SH-SY5Y (cell line): ENCODE data around the gene ABTB2.

Source experiments
- GATA2 ChIP-seq: IDR thresholded peaks from 2 replicates; pipeline ENCODE4 v1.6.1; 2011; ENCODE audit warnings: mild to moderate bottlenecking, low read depth, low read length
- GATA3 ChIP-seq: IDR thresholded peaks from 2 replicates; pipeline ENCODE4 v1.6.1; 2011; ENCODE audit warnings: low read depth, mild to moderate bottlenecking, low read length, moderate library complexity

- TF ChIP-seq GATA3 (no peak), GATA2 (no peak)
These were observed 149.3 kb downstream of the ABTB2 start for GRCh38 chr11:34208266-34209135.
